ENCODE data around the gene VPS37B. TPM values are rescaled to one million over a fixed set of nuclear protein-coding genes. Genes with fewer than 3 reads are reported as not detected.

The VPS37B gene
- total RNA-seq, 1 donor from 2014 or later, result 83.9 TPM

- DNase-seq (ENCODE audit: low read depth), result no peak
- H3K27me3 ChIP-seq (ENCODE audit: control insufficient read depth, insufficient read depth, low read length), result no peaks in the 10 kb centered on the region
- no peaks in the 10 kb centered on the region for H3K36me3 ChIP-seq (ENCODE audit: control insufficient read depth, insufficient read depth, low read length)
- H3K4me3 ChIP-seq (ENCODE audit: low read depth, low read length), result no peak overlapping the region
- no peak for TF ChIP-seq CTCF (IDR thresholded peaks at IDR 0.05; ENCODE audit: insufficient read depth, low read length, poor library complexity, severe bottlenecking)
These were observed 53.2 kb downstream of the VPS37B start for GRCh38 chr12:122842505-122843405.

- DNase-seq (ENCODE audit: low read depth), result no peak
- Histone ChIP-seq H3K27me3 (ENCODE audit: control insufficient read depth, insufficient read depth, low read length) (no peaks in the 10 kb centered on the region), H3K36me3 (ENCODE audit: control insufficient read depth, insufficient read depth, low read length) (no peaks in the 10 kb centered on the region), H3K4me3 (ENCODE audit: low read depth, low read length) (no peak overlapping the region)
- TF ChIP-seq CTCF (IDR thresholded peaks at IDR 0.05; ENCODE audit: insufficient read depth, low read length, poor library complexity, severe bottlenecking), result no peak
These were observed 54.2 kb downstream of the VPS37B start for GRCh38 chr12:122841544-122842321.

GRCh38 chr12:122840580-122841513 is 55.1 kb downstream of the VPS37B start:
- no peak for DNase-seq (ENCODE audit: low read depth)
- no peaks in the 10 kb centered on the region for H3K36me3 ChIP-seq (ENCODE audit: control insufficient read depth, insufficient read depth, low read length)
- no peak overlapping the region for H3K4me3 ChIP-seq (ENCODE audit: low read depth, low read length)
- TF ChIP-seq CTCF (IDR thresholded peaks at IDR 0.05; ENCODE audit: insufficient read depth, low read length, poor library complexity, severe bottlenecking), result no peak
- no peaks in the 10 kb centered on the region for H3K27me3 ChIP-seq (ENCODE audit: control insufficient read depth, insufficient read depth, low read length)

GRCh38 chr12:122839907-122840554 is 55.9 kb downstream of the VPS37B start:
- no peaks in the 10 kb centered on the region for H3K36me3 ChIP-seq (ENCODE audit: control insufficient read depth, insufficient read depth, low read length)
- no peak for DNase-seq (ENCODE audit: low read depth)
- no peak for TF ChIP-seq CTCF (IDR thresholded peaks at IDR 0.05; ENCODE audit: insufficient read depth, low read length, poor library complexity, severe bottlenecking)

GRCh38 chr12:122838841-122839240 is 57.1 kb downstream of the VPS37B start:
- no peak for DNase-seq (ENCODE audit: low read depth)
- H3K27me3 ChIP-seq (ENCODE audit: control insufficient read depth, insufficient read depth, low read length), result no peaks in the 10 kb centered on the region
- TF ChIP-seq CTCF (IDR thresholded peaks at IDR 0.05; ENCODE audit: insufficient read depth, low read length, poor library complexity, severe bottlenecking), result no peak

More at GRCh38 chr12:122839907-122840554, 55.9 kb downstream of the VPS37B start:
- Histone ChIP-seq H3K27me3 (ENCODE audit: control insufficient read depth, insufficient read depth, low read length) (no peaks in the 10 kb centered on the region), H3K4me3 (ENCODE audit: low read depth, low read length) (no peak overlapping the region)

More at GRCh38 chr12:122838841-122839240, 57.1 kb downstream of the VPS37B start:
- no peak overlapping the region for H3K4me3 ChIP-seq (ENCODE audit: low read depth, low read length)
- H3K36me3 ChIP-seq (ENCODE audit: control insufficient read depth, insufficient read depth, low read length), result no peaks in the 10 kb centered on the region

Measured in kidney epithelial cell (primary cell).